Ishikawa (cell line): ENCODE data around the gene PVR.

ENCODE experiments used
- RAD21 ChIP-seq: IDR thresholded peaks from 2 replicates; pipeline ENCODE4 v1.6.1; 2012; ENCODE audit warnings: low read depth
- TF ChIP-seq, protein P1 (sequence below): IDR thresholded peaks from 2 replicates; pipeline ENCODE4 v1.6.1; 2012; ENCODE audit warnings: low read depth, mild to moderate bottlenecking

GRCh38 chr19:44608391-44608821 is 35.3 kb upstream of the PVR start:
- no peak for TF ChIP-seq RAD21
- TF ChIP-seq, protein P1, sequence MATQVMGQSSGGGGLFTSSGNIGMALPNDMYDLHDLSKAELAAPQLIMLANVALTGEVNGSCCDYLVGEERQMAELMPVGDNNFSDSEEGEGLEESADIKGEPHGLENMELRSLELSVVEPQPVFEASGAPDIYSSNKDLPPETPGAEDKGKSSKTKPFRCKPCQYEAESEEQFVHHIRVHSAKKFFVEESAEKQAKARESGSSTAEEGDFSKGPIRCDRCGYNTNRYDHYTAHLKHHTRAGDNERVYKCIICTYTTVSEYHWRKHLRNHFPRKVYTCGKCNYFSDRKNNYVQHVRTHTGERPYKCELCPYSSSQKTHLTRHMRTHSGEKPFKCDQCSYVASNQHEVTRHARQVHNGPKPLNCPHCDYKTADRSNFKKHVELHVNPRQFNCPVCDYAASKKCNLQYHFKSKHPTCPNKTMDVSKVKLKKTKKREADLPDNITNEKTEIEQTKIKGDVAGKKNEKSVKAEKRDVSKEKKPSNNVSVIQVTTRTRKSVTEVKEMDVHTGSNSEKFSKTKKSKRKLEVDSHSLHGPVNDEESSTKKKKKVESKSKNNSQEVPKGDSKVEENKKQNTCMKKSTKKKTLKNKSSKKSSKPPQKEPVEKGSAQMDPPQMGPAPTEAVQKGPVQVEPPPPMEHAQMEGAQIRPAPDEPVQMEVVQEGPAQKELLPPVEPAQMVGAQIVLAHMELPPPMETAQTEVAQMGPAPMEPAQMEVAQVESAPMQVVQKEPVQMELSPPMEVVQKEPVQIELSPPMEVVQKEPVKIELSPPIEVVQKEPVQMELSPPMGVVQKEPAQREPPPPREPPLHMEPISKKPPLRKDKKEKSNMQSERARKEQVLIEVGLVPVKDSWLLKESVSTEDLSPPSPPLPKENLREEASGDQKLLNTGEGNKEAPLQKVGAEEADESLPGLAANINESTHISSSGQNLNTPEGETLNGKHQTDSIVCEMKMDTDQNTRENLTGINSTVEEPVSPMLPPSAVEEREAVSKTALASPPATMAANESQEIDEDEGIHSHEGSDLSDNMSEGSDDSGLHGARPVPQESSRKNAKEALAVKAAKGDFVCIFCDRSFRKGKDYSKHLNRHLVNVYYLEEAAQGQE, result no peak
